Placental epithelial cell (primary cell): ENCODE data around the gene CES1. TPM values are rescaled to one million over a fixed set of nuclear protein-coding genes. Genes with fewer than 3 reads are reported as not detected.

Experiments
- total RNA-seq: library from RNA; depleted of rRNA; stranded (reverse); fragments of >200 nt; gene quantifications from 2 replicates; pipeline ENCODE4 v1.2.3, GENCODE V29; 2012

The CES1 gene
- total RNA-seq: under 0.01 TPM in 1 of 2 replicates, not detected in the other

DNA sequence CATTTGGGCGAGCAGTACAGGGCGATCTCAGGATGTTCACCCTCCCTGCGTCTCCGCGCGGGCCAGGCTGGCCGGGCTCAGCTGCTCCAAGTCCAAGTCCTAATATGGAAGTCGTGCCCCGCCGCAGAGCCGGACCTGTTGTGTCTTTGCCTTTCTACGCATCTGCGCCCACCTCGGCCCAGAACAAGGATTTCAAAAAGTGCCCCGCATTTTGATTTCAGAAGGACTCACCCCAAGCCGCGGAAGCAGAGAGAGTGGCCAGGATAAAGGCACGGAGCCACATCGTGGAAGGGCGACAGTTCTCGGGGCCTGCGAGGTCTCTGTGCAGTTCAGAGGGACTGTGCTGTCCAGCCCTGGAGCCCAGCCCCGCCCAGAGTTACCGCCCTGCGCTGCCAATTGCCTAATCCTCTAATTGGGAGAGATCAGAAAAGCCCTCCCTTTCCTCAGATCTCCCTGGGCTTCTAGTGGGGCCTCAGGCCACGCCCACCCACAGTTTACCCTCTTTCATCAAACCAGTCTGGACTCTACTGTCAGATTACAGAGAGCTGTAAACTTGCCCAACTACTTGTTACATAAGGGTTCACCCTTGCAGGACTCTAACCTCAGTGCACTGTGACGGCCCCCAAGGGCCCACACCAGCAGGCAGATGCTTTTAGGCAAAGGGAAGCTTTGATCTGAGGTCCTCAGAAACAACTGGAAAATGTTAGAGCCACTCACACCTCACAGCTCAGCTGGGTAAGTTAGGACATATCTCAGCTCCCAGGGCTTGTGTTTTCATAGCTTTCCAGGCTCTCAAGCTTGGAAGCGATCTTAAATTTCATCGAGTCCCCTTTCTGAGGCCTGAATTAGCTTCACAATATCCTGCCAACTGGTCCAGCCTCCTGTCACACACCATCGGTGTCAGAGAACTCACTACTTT lies at the start of gene CES1:
TSS of gene CES1 (minus strand) at position 324 of the 919 bp plus-strand sequence. CDS start at position 283, 41 bp downstream.

DNA sequence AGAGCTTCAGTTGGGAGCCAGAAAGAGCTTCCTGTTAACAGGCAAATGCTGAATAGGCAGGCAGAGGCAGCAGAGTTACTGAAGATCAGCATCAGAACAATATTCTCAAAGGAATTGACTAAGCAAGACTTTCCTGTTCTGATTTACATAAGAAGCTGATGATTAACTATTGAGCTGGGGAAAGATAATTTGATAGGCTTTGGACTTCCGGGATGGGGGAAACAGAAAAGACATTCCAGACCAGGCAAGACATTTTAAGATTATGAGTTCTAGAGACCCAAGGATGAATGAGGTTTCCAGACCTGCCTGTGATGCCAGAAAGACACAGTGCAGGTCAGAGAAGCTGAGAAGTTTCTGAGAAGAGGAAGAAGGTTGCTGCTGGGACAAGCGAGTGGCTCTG lies 42.4 kb upstream of the CES1 start, which contains the start of gene CES5A:
TSS of gene CES5A (minus strand) at position 101 of the 400 bp plus-strand sequence. CDS start 152 bp downstream, outside the sequence.

Other genes starting within 250 kb of the CES1 start
- gene SLC6A2, start 177.1 kb downstream of the CES1 start, total RNA-seq: under 0.01 TPM in 1 of 2 replicates, not detected in the other
- not detected in 2 replicates for gene CES5A, start 42.3 kb upstream of the CES1 start, total RNA-seq